Dendritic cell treated with granulocyte-macrophage colony-stimulating factor and Interleukin-4, amounts not matched to agents 40 ng/mL and 50 ng/mL, for 4 days (primary cell): Measurements from ENCODE around the gene HOTAIR.

Source experiments
- H3K27ac Mint-ChIP-seq: one replicate; pipeline ENCODE4 v1.8.0; 2022; ENCODE audit warnings: mild to moderate bottlenecking, mixed read lengths
- H3K27me3 Mint-ChIP-seq: one replicate; pipeline ENCODE4 v1.8.0; 2022; ENCODE audit warnings: mild to moderate bottlenecking, mixed read lengths
- H3K36me3 Mint-ChIP-seq: one replicate; pipeline ENCODE4 v1.8.0; 2022; ENCODE audit warnings: low read depth, mixed read lengths
- H3K4me1 Mint-ChIP-seq: one replicate; pipeline ENCODE4 v1.8.0; 2022; ENCODE audit warnings: low read depth, mixed read lengths
- H3K4me3 Mint-ChIP-seq: one replicate; pipeline ENCODE4 v1.8.0; 2022; ENCODE audit warnings: mild to moderate bottlenecking, moderate library complexity, mixed read lengths
- H3K9me3 Mint-ChIP-seq: one replicate; pipeline ENCODE4 v1.8.0; 2022; ENCODE audit warnings: mixed read lengths
- intact Hi-C: fragments of 100-400 bp; cut with micrococcal nuclease; formaldehyde crosslinking; loops from one replicate; pipeline ENCODE4 v1.15.0; 2022

Gene HOTAIR

DNA sequence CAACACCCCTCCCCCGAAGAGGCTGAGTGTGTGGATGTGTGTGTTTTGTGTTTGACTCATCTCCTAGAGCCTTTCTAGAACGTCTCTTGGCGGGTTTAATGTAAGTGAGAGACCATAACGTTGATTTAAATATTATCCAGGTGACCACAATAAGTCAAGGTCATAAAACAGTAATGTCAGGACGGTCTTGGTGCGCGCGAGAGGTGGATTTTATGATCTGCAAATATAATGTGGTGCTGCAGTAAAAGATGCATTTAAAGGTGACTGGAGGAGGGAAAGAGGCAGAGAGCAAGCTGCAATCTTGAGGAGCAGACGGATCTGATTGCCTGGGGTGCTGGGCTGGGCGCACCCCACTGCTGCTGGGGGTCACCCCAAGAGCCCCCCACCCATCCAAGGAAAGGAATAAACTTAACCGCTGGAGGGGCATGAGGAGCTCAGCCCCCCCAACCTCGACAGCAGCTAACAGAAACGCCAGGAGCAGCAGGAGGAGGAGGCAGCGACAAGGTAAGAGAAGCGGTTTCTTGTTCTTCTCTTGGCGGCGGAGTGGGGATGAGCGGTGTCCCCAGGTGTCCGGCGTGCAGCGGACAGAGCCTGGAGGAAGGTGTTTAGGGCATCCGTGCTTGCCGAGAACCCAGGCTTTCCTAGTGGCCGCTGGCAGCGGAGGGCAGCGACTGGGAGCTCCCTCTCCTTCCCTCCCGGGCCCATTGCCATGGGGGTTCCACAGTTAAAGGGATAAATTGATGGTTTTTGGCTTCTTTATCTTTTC lies 15.7 kb upstream of the HOTAIR start:
- H3K4me3 Mint-ChIP-seq, result no peak overlapping the region

DNA sequence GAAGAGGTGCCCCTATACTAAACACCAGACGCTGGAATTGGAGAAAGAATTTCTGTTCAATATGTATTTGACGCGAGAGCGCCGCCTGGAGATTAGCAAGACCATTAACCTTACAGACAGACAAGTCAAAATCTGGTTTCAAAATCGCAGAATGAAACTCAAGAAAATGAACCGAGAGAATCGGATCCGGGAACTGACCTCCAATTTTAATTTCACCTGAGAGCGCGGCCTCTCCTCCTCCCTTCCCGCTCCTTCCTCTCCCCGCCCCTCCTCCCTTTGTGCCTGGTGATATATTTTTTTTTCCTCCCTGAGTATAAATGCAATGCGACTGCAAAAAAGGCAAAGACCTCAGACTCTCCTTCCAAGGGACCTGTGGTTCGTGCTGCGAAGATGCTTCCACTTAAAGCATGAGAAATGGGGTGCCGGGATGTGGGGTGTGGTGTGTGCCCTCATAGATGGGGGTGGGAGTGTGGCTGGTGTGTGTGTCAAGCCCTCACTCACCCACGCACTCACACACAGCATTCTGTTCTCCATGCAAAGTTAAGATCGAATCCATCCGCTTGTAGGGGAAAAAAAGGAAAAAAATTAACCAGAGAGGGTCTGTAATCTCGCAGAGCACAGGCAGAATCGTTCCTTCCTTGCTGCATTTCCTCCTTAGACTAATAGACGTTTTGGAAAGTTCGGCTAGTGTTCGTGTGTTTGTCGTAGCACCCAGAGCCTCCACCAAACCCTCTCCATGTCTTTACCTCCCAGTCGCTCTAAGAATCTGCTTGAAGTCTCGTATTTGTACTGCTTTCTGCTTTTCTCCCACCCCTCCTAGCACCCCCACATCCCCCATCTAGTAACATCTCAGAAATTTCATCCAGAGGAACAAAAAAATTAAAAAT lies 14.7 kb upstream of the HOTAIR start:
- Mint-ChIP-seq H3K9me3 (no peaks in the 10 kb centered on the region), H3K4me3 (no peak overlapping the region), H3K4me1 (peaks cover 28% of the 10 kb centered on the region), H3K36me3 (no peaks in the 10 kb centered on the region), H3K27ac (no peak overlapping the region), H3K27me3 (peaks cover 98% of the 10 kb centered on the region)
- intact Hi-C loops, result loop anchor here (2.0 kb wide), 1 partner anchor 197 kb away; no protein-coding TSS in a partner anchor

More for the DNA sequence above, 15.7 kb upstream of the HOTAIR start:
- peaks cover 98% of the 10 kb centered on the region for H3K27me3 Mint-ChIP-seq
- intact Hi-C loops, result no loop called here
- no peaks in the 10 kb centered on the region for H3K9me3 Mint-ChIP-seq
- H3K4me1 Mint-ChIP-seq, result peaks cover 31% of the 10 kb centered on the region
- H3K36me3 Mint-ChIP-seq, result no peaks in the 10 kb centered on the region
- H3K27ac Mint-ChIP-seq, result no peak overlapping the region

DNA sequence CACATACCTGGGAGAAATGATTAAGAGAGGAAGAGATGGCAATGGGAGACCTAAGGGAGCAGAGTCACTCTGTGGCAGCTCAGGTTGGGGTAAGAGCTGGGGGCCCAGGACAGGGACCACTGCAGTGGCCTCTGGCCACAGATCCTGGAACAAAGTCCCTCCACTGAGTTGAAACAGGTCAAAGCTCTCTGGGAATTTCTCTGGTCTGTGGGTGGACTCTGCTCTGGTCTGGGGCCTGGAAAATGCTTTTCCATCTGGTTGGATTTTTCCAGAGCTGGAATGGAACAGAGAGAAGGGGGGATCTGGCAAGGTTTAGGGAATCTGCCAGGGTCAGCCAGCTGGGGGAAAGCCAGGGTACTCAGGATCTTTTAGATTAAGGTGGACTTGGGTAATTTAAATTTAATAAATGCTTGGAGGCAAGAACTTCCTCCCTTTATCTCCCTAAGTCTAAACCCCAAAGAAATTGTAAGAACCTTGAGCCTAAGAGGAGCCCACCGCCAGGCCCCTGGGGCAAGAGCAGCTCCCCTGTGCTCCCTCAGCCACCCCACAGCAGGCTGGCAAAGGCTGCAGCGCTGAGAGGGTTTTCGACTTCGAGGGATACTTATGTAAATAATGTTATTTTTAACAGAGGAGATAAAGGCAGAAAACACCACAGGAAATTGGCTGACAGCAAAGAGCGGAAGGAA lies 13.9 kb upstream of the HOTAIR start:
- Mint-ChIP-seq H3K27ac (no peak overlapping the region), H3K36me3 (no peaks in the 10 kb centered on the region), H3K4me1 (peaks cover 26% of the 10 kb centered on the region), H3K9me3 (peaks cover 2% of the 10 kb centered on the region), H3K4me3 (no peak overlapping the region), H3K27me3 (peaks cover 98% of the 10 kb centered on the region)
- intact Hi-C loops, result loop anchor here (2.0 kb wide), 1 partner anchor 196 kb away; no protein-coding TSS in a partner anchor

DNA sequence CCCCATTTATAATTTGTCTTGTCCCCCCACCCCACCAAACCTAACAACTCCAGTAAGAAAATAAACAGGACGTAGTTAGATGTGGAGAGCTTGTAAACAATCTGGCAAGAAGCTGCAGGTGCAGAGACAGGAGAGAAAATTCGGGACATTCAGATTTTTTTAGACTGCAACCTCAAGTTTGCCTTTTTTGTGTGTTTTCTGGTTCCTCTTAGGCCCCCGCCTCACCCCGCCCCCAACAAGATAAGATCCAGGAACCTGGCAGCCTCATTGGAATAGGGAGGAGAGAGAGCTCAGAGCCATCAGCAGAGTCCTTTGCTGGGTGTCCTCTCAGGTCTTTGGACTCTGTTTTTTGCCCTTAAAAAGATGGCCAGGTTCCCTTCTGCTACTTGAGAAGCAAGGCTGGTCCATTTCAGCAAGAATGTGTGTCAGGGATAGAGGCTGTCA lies 13.1 kb upstream of the HOTAIR start:
- H3K4me3 Mint-ChIP-seq, result no peak overlapping the region
- peaks cover 32% of the 10 kb centered on the region for H3K4me1 Mint-ChIP-seq
- intact Hi-C loops, result loop anchor here (2.0 kb wide), 1 partner anchor 195 kb away; no protein-coding TSS in a partner anchor

DNA sequence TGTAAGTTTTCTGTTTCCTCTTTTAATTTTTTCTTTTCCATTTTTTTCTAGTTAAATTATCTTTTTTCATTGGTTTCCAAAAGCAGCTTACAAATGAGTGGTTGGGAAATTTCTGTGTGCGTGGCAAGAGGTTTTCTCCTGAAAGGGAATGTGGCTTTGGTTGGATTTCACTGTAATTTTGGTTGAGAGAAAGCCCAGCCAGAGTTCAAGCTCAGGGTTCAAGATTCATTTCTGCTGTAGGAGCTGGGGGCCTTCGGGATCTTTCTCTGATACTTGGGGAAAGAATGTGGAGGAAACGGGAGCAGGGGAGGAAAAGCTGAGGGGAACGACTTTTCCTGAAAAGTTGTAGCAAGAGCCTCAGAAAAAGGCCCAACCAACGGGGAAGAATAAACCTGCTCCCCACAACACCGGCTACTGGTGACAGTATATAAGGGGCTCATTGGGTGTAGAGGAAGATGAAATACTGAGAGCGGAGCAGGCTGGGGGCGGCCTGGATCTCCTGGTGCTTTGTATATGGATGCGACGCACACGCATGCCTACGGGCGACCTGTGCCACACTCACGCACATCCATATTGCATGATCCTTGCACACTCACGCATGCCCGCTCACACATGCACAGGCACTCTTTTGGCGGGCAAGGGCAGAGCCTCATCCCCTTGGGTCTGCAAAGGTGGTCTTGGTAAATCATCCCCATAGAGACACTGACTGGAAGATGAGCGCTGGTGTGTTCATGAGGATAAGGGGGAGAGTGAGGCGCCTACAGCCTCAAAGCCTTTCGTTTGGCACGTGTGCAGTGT lies 12.1 kb upstream of the HOTAIR start:
- Mint-ChIP-seq H3K27me3 (peaks cover 99% of the 10 kb centered on the region), H3K4me1 (peaks cover 32% of the 10 kb centered on the region), H3K4me3 (no peak overlapping the region), H3K36me3 (no peaks in the 10 kb centered on the region), H3K9me3 (peaks cover 6% of the 10 kb centered on the region), H3K27ac (no peak overlapping the region)
- intact Hi-C loops, result no loop called here

More for the DNA sequence above, 13.1 kb upstream of the HOTAIR start:
- peaks cover 98% of the 10 kb centered on the region for H3K27me3 Mint-ChIP-seq
- H3K36me3 Mint-ChIP-seq, result no peaks in the 10 kb centered on the region
- H3K9me3 Mint-ChIP-seq, result peaks cover 6% of the 10 kb centered on the region
- H3K27ac Mint-ChIP-seq, result no peak overlapping the region

DNA sequence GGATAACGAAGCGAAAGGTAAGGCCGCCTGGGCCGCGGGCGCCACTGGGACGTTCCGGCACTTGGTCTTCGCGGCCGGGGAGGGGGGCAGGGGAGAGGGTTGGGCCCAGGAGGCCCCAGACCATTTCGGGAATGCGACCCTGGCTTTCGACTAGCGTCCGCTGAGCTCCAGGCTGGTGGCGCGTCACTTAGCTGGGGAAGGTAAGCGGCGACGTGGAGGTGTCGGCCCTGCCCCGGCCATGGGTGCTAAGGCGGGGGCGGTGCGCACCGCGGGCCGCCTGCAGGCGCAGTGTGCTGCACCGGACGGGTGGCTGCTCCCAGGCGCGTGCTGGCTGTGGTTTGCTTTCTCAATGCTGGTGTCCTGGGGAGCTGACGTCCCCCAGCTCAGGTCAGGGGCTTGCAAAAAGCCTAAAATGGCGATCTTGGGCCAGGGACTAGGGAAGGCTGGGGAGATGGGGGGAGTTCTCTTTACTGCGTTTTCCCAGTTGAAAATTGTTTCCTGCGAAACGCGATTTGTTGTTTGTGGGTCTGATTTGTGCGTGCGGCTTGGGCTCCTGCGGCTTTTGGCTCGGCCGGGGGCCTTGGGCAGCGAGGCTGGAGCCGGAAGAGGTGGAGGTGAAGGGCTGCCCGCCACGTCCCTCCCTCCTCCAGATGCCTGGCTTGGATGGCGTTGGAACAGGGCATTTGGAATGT lies 11.4 kb upstream of the HOTAIR start:
- peaks cover 99% of the 10 kb centered on the region for H3K27me3 Mint-ChIP-seq
- peaks cover 32% of the 10 kb centered on the region for H3K4me1 Mint-ChIP-seq
- peaks cover 6% of the 10 kb centered on the region for H3K9me3 Mint-ChIP-seq
- H3K36me3 Mint-ChIP-seq, result no peaks in the 10 kb centered on the region
- intact Hi-C loops, result no loop called here
- H3K4me3 Mint-ChIP-seq, result no peak overlapping the region
- no peak overlapping the region for H3K27ac Mint-ChIP-seq

DNA sequence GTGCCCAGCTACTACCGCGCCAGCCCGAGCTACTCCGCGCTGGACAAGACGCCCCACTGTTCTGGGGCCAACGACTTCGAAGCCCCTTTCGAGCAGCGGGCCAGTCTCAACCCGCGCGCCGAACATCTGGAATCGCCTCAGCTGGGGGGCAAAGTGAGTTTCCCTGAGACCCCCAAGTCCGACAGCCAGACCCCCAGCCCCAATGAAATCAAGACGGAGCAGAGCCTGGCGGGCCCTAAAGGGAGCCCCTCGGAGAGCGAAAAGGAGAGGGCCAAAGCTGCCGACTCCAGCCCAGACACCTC lies 10.9 kb upstream of the HOTAIR start:
- Mint-ChIP-seq H3K4me3 (peak overlapping the region; percentile 20), H3K9me3 (peaks cover 6% of the 10 kb centered on the region), H3K4me1 (peaks cover 32% of the 10 kb centered on the region), H3K27me3 (peaks cover 99% of the 10 kb centered on the region), H3K36me3 (no peaks in the 10 kb centered on the region), H3K27ac (no peak overlapping the region)
- intact Hi-C loops, result no loop called here

DNA sequence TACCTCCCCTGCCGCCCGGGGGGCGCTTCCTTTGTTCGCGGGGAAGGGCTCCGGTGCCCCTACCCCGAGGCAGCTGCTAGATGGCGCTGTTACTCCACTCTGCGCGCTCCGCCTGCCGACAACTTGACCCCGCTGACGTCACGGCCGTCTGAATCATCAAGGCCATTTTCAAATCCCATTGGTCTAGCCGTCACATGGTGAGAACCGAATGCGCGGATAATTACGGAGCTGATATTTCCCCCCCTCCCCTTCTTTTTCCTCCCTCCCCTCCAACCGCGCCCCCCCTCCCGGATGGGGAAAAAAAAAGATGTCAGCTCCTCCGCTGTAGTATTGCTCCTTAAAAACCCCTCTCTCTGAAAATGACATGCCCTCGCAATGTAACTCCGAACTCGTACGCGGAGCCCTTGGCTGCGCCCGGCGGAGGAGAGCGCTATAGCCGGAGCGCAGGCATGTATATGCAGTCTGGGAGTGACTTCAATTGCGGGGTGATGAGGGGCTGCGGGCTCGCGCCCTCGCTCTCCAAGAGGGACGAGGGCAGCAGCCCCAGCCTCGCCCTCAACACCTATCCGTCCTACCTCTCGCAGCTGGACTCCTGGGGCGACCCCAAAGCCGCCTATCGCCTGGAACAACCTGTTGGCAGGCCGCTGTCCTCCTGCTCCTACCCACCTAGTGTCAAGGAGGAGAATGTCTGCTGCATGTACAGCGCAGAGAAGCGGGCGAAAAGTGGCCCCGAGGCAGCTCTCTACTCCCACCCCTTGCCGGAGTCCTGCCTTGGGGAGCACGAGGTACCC lies 10.3 kb upstream of the HOTAIR start, which contains the start of gene HOXC10:
TSS of gene HOXC10 (plus strand) at position 246 of the 791 bp plus-strand sequence. CDS start at position 360, 114 bp downstream.
- Mint-ChIP-seq H3K36me3 (no peaks in the 10 kb centered on the region), H3K4me1 (peaks cover 32% of the 10 kb centered on the region), H3K4me3 (peak within 1 kb of the TSS; percentile 37), H3K9me3 (peaks cover 6% of the 10 kb centered on the region), H3K27ac (no peak within 1 kb of the TSS), H3K27me3 (peaks cover 99% of the 10 kb centered on the region)
- intact Hi-C loops, result no loop called here

DNA sequence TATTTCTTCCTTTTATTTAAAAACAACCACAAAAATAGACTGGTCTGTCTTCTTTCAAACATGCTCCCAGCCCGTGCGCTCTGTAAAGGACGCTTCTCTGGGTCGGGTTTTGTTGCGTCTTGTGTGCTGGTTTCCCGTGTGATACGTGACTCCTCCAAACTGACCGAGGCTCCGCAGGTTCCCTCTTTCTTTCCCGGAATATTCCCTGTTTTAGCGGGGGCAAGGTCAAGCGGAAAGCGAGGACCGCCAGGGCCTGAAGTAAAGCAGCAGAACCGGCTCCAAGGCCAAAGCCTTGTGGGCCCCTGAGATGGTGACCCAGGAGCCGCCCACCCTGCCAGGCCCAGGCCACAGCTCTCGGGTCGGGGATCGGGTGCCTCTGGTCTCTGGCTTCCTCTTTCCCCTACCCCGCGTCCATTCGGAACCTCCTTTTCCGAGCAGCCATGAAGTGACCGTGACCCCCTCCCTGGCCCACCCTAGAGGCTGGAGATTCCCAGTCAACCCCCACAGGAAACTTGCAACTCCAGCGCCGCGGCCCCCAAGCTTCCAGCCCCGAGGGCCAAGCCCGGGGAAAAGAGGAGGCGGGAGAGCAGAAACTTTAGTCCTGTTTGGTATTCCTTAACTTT lies 9.3 kb upstream of the HOTAIR start:
- Mint-ChIP-seq H3K4me1 (peaks cover 25% of the 10 kb centered on the region), H3K4me3 (peak overlapping the region; percentile 32), H3K27ac (no peak overlapping the region), H3K9me3 (peaks cover 6% of the 10 kb centered on the region), H3K27me3 (peaks cover 99% of the 10 kb centered on the region), H3K36me3 (no peaks in the 10 kb centered on the region)
- intact Hi-C loops, result no loop called here

DNA sequence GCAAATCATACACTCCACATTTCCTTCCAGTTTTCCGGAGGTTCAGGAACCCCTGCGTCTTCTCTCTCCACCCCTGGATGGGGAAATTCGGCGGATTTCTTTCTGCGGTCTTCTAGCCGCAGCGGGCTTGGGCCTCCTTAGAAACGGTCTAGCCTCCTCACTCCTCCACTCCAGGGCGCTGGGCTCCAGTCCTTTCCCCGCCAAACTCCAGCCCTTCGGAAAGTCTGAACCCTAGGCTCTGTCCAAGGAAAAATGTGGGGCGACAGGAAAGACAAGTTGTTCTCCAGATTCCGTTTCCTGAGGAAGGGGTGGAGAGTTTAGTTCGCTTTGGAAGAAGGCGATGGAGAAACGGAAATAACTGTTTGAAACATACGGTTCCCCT lies 8.8 kb upstream of the HOTAIR start:
- H3K27me3 Mint-ChIP-seq, result peaks cover 99% of the 10 kb centered on the region
- H3K4me3 Mint-ChIP-seq, result no peak overlapping the region

DNA sequence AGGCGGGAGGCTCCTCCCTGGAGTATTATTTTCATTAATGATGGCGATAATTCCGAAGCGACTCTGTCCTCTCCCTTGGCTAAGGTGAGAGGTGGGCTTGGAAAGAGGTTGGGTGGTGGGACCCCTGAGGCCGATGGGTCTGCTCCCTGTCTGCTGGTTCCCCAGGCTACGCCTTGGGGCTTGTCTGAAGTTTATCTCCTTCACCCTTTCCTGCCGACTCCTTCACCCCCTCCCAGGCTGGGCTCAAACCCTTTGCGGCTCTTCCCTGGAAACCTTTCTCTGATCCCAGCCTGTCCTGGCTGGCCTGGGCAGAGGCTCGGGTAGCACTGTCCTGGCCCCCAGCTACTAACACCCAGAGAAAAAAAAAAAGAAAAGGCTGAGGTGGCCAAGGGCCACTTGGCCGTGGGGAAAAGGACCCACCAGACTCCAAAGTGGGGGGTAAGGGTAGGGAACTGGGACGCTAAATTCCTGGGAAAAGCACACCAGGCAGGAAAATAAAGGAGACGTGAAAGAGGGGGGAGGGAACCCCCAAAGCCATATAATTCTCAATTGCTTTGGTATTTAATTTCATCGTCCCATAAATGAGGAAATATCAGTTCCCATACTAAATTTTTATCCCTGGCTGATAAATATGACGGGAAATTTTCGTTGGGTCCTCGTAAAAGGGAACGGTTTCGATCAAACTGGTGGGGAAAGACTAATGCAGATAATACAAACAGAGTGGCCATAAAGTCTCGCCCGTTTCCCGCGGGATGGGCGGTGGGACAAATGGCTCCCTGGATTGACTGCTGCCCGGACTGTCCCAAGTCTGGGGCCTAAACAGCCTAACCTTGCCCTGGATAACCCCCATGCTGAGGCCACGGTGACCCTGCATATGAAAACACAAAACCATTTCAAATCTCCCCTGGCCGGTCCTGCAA lies 8.2 kb upstream of the HOTAIR start:
- Mint-ChIP-seq H3K4me1 (peaks cover 22% of the 10 kb centered on the region), H3K4me3 (no peak overlapping the region), H3K36me3 (no peaks in the 10 kb centered on the region), H3K27ac (no peak overlapping the region), H3K9me3 (peaks cover 6% of the 10 kb centered on the region), H3K27me3 (peaks cover 99% of the 10 kb centered on the region)
- intact Hi-C loops, result no loop called here

More for the DNA sequence above, 8.8 kb upstream of the HOTAIR start:
- intact Hi-C loops, result no loop called here
- Mint-ChIP-seq H3K36me3 (no peaks in the 10 kb centered on the region), H3K27ac (no peak overlapping the region), H3K4me1 (peaks cover 22% of the 10 kb centered on the region), H3K9me3 (peaks cover 6% of the 10 kb centered on the region)
